Adipose tissue (tissue), 3 donors: ENCODE data around the gene SFMBT1. TPM values are rescaled to one million over a fixed set of nuclear protein-coding genes. Genes with fewer than 3 reads are reported as not detected.
"Not testable (repeated sequence)": the region's sequence is repeated elsewhere in the genome, so short reads cannot be mapped to it uniquely, and the experiment has no call there.

Experiments
- H3K27ac ChIP-seq: one replicate; pipeline ENCODE4 v1.5.1; 2013; ENCODE audit warnings: low read depth, low read length
- WGBS, 3 donors: extraction: QIAGEN DNeasy Blood & Tissue Kit; methylation state at CpG; one replicate each; pipeline ENCODE4 v1.1.7; 2013; 5-methylcytosine and 5-hydroxymethylcytosine counted together
- polyA plus RNA-seq, 3 donors: library from polyadenylated mRNA; stranded (reverse); fragments of 200-250 nt; gene quantifications; one replicate each; pipeline ENCODE4 v1.2.3, GENCODE V29; 2013
- donor health status: healthy with polysubstance abuse.
- donor health status: Bipolar disorder and iron deficiency.
- donor health status: healthy.

SFMBT1 gene
- polyA plus RNA-seq, 3 donors: 1.9 to 5.2 (median 3.1) TPM

DNA sequence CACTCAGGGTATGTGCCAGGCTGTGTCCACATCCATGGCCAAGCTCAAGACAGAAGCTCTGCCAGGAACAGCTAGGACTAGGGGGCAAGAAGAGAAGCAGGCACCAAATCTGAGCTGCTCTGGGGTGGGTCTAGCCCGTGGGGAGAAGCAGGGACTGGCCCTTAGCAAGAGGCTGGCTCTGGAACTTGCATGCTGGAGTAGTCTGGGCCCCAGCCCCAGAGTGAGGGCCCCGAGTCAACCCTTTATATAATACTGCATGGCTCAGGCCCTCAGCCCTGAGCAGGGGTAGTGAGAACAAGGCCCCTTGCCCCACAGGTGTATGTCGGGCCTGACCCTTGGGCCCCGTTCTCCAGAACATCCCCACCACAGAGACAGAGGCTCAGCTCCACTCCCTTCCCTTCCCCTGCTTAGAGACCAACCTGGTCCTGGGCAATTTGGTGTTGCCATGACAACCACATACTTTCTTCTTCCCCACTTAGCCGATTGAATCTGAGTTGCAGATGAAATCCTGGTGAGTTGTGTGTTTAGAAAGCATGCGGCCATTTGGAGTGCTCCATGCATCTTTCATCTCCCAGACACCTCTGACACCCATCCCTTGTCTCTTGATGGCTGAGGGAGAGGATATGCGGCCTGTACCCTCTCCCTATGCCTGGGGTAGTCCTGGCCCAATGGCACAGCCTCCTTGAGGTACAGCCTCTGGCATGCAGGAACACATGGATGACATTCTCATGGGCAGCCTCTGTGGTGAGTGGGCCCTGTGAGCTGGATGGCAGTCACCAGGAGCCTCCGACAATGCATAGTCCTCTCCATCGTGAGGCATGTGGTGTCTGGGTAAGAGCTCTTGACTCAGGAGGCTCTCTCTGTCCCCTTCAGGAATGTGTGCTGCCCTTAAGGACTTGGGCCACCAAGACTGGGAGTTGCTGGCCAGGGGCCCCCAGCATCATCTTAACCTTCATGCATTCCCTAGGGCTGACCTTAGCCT lies 29.2 kb upstream of the SFMBT1 start:
- no peak overlapping the region for H3K27ac ChIP-seq
- 81 to 86% (median 83%) methylated on average over 9 of the region's 9 CpGs for WGBS, 3 donors

DNA sequence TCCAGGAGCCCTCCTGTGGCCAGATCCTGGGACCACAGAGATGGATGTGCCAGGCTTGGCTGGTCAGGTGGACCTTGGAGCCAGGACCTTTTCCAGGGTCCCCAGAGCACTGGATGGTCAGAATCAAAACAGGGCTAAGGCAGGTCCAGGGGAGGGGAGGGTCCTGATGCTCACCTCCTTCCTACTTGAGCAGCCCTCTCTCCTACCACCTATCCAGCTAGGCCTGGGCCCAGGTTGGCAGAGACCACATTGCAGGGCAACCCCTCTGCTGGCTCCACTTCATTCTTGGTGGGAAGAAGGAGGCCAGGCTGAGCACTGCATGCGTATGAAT lies 28.5 kb upstream of the SFMBT1 start:
- 94 to 100% (median 97%) methylated on average over 1 of the region's 1 CpG for WGBS, 3 donors
- H3K27ac ChIP-seq: no peak overlapping the region

DNA sequence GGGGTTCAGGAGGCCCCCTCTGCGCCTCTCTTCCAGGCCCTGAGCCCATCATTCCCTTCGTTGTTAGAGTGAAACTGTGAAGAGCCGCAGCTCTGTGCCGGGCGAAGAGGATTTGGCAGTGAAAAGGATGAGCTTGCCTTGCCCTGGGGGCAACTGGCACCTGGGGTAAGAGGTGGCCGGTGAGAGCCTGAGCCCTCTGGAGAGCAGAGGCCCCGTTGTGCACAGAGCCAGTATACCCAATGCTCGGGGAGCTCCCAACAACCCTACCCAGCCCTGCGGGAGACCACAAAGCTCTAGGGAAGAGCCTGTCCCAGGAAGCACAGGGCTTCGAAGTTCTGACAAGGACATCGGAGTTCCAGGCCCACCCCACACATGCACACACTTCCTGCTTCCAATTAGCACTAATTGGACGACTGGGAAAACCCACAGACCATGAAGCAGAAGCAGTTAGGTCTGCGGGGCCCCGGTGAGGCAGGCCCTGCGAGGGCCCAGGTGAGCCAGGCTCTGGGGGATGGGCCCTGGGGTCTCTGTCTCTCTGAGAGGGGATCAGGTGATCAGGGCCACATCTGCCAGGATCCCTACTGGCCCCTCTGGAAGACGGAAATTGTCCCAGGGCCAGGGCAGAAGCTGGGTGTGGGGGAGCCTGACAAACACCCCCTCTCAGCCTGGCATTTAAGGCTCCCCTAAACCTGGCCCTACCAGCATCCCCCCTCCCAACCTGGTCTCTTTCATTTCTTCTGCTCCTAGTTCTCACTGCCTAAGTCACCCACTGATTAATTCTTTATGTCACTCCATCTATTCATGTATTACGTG lies 27.9 kb upstream of the SFMBT1 start:
- H3K27ac ChIP-seq: no peak overlapping the region
- WGBS, 3 donors: 70 to 71% (median 70%) methylated on average over 17 of the region's 17 CpGs

DNA sequence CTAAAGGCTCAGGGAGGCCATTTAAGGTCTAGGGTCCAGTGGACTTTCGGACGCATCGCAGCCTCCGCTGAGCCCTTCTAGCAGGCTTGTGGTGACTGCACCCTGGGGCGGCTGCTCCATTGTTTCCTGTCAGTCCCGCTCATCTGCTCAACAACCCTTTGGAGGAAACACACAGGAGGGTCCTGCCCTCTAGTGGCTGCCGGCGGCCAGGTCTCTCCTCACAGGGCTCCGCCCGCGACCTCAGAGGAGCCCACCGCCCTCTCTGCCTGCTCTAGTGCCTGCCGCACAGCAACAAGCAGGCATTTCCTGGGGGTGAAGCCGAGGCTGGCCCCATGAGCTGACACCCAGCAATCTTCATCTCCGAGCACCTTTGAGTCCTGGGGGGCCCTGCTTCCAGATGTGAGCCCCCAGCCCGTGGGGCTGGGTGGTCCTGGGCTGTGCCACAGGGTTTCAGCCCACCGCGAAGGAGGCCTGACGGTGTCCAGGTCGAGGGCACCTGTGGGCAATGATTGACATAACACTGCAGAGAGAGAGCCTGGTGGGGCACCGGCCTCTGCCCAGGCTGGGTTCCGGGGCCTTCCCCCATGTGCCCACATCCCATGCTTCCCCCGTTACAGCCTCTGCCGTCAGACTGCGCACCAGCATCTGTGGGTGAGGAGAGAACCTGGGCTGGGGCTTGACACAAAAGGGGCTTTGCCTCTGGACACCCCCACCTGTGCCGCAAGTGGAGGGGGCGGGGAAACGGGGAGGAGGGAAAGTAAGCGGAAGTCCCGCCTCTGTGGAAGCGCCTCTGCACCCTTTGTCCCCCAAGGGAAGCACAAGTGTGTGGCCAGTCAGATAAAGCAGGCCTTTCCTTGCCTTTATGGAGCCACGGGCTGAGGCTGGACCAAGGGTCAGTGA lies 27.0 kb upstream of the SFMBT1 start:
- 1 to 6% (median 3%) methylated on average over 32 of the region's 32 CpGs for WGBS, 3 donors

DNA sequence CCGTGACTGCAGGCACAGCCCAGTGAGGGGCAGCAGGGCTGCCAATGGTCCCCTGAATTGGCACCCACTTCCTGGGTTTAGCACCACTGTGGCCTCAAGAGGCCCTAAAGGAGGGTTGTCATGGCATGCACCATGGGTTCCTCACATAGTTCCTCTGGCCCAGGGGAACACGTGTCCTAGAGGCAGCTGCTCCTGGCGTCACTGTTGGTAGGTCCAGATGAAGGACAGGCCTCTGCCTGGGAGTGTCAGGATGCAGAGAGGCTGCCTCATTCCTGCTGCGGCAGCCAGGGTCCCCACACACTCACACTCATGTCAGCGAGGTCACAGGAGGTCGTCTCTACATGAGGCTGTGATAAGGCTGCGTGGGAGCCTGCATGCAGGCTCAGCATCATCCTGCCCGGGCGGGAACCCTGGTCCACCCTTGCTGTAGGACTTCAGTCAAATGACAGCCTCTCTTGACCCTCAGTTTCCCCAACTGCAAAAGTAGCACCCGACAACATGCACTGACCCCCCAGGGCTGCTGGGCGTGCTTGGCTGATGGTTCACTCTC lies 26.1 kb upstream of the SFMBT1 start:
- no peak overlapping the region for H3K27ac ChIP-seq
- 67 to 86% (median 83%) methylated on average over 11 of the region's 11 CpGs for WGBS, 3 donors

More for the DNA sequence above, 27.0 kb upstream of the SFMBT1 start:
- H3K27ac ChIP-seq: no peak overlapping the region

DNA sequence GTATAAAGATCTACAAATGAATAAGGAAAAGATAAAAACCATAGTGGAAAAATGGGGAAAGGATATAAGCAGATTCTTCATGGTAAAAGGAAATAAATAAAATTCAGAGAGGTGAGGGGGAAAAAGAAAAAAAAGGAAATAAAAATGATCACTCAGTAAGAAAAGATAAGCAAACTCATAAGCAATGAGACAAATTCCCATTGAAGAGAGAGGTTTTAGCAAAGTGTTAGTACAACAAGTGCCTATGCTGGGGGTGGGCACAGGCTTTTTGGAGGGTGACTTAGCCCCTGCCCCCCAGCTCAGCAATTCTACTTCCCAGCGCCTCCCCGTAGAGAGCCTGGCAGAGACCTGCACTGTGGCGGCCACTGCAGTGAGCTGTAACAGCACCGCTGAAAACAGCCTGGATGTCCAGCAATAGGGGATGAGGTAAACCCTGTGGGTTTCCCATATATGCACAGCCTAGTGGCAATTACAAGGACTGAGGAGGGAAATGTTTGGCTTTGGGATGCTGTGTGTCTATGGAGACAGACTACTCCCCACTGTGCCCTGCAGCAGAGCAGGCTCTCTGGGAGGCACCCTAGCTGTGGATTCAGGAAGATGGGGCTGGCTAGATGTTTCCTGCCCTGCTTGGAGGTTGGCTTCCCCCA lies 23.7 kb upstream of the SFMBT1 start:
- 68 to 87% (median 71%) methylated on average over 4 of the region's 4 CpGs for WGBS, 3 donors
- no peak overlapping the region for H3K27ac ChIP-seq

DNA sequence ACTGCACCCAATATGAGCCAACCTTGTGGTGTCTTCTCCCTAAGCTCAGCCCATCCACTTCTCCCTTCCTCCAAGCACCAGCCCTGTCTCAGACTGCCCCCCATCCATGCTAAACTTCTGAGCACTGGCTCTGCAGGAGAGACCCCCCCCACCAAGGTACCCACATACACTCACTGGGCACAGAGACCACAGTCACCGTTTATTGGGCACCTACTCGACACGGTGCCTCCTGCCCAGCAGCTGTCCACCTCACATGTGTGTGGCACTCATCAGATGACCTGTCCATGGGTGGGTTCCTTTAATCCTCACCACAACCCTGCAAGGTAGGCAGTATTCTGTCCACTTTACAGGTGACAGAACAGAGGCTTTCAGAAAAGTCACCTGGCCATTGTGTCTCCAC lies 22.3 kb upstream of the SFMBT1 start:
- 87 to 93% (median 88%) methylated on average over 3 of the region's 3 CpGs for WGBS, 3 donors

DNA sequence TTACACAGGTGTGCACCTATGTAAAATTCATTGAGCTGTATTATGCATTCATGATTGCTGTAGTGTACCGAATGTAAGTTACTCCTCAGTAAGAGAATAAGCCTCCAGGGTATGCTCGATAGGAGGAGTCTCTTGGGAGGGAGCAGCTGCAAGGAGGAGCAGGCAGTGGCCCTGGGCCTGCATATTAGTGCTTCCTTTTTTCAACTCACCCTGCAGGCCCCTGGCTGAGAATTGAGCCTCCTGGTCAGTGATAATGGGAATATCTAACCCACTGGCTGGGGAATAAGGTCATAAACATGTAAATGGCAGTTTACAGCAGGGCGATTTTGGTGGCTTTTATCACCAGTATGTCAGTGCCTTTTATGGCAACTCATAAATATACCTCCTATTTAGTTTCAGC lies 21.7 kb upstream of the SFMBT1 start:
- no peak overlapping the region for H3K27ac ChIP-seq
- WGBS, 3 donors: 68 to 82% (median 68%) methylated on average over 3 of the region's 3 CpGs

More for the DNA sequence above, 22.3 kb upstream of the SFMBT1 start:
- no peak overlapping the region for H3K27ac ChIP-seq

DNA sequence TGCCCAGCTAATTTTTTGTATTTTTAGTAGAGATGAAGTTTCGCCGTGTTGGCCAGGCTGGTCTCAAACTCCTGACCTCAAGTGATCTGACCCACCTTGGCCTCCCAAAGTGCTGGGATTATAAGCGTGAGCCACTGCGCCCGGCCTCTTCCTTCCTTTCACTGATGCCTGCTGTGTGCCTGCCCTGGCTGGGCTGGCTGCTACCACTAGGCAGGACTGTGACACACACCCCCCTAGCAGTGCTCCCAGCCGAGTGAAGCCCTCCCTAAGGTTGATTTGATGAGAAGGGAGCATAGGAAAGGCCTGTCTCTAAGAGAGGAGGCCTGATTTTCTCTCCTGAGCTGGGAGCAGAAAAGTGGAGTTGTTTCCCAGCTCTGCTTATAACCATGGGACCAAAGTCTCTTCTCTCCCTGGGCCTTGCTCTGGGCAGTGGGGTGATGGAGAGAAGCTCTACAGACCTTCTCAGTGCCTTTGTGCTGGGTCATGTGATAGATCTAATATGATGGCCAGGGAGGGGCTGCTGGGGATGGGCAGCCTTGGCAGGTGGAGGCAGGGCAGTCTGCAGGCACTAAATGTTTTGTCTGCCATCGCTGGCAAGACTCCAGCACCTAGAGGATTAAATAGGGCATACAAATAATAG lies 20.1 kb upstream of the SFMBT1 start:
- 86 to 89% (median 88%) methylated on average over 7 of the region's 7 CpGs for WGBS, 3 donors
- H3K27ac ChIP-seq: no peak overlapping the region

DNA sequence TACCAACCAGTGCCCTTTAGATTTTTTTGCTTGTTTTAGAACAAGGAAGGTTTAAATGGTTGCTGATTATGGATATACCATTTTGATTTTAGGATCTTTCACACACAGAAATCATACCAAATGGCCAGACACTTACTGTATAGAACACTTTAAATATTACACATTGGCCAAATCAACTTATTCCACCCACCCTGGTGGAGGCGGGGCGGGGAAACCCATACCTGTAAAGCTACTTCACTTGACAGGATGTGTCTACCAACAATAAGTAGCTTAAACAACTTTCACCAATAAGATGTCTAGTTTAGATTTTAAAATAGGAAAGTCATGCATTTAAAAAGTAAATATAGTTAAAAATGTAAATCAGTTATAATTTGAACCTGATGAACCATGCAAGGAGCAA lies 17.0 kb upstream of the SFMBT1 start:
- H3K27ac ChIP-seq: no peak overlapping the region
- 93 to 95% (median 95%) methylated on average over 2 of the region's 2 CpGs for WGBS, 3 donors

DNA sequence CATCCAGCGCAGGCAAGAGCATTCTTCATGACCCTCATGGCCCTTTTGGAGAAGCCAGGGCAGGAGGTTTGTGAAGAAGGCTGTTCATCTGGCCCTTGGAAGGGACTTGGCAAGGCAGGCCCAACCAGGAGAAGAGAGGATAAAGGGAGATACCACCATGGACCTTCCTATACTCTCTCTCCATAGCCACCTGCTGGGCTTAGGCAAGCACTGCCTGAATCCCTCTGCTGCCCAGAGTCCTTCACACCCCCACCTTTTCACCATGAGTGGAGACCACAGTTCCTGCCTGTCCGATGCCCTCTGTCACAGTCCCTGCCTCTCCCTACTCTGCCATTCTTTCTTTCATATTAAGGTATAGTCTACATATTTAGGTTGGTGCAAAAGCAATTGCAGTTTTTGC lies 10.6 kb upstream of the SFMBT1 start:
- 86 to 98% (median 97%) methylated on average over 2 of the region's 2 CpGs for WGBS, 3 donors
- no peak overlapping the region for H3K27ac ChIP-seq

DNA sequence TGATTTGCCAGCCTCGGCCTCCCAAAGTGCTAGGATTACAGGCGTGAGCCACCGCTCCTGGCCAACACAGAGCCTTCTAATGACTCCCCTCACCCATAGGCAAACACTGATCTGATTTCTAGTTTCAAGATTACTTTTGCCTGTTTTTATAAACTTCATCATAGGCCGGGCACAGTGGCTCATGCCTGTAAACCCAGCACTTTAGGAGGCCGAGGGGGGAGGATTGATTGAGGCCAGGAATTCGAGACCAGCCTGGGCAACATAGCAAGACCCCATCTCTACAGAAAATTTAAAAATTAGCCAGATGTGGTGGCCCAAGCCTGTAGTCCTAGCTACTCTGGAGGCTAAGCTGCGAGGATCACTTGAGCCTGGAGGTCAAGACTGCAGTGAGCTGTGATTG lies 8.4 kb upstream of the SFMBT1 start:
- WGBS, 3 donors: 79 to 82% (median 81%) methylated on average over 7 of the region's 7 CpGs
- not testable (repeated sequence) for H3K27ac ChIP-seq

DNA sequence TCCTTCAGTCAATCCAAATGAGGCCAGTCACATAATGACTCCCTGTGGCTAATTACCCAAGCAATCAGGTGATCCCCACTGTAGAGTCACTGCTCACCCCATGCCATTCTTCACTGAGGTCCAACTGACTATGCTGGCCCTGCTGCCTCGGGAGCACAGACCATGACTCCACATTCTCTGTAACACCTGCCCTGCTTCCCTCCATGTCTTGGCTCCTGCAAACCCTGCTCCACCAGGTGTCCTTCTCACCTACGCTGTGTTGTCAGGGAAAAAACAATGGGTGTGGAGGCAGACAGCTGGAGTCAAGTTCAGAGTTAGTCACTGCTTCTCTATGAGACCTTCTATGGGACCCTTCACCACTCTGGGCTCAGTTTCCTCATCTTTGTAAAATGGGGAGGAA lies 6.1 kb upstream of the SFMBT1 start:
- H3K27ac ChIP-seq: no peak overlapping the region
- 41 to 93% (median 79%) methylated on average over 2 of the region's 2 CpGs for WGBS, 3 donors

DNA sequence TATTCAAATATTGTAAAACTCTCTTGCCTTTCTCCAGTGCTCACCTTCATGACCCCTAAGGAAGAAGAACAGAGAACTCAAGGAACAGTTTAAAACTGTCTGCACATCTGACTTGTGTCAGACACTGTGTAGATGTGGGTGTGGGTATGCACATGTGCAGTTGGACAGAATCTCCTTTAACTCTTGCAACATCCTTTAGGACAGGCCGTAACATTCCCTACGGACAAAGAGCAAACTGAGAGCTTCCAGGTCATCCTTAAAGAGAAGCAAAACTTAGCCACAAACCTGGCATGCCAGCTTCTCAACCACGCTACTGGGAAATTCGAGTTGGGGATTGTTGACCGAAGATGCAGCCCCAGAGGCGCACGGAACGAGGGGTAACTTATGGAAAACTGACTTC lies 4.1 kb upstream of the SFMBT1 start:
- no peak overlapping the region for H3K27ac ChIP-seq
- 83 to 91% (median 87%) methylated on average over 8 of the region's 8 CpGs for whole genome bisulfite sequencing, 3 donors

DNA sequence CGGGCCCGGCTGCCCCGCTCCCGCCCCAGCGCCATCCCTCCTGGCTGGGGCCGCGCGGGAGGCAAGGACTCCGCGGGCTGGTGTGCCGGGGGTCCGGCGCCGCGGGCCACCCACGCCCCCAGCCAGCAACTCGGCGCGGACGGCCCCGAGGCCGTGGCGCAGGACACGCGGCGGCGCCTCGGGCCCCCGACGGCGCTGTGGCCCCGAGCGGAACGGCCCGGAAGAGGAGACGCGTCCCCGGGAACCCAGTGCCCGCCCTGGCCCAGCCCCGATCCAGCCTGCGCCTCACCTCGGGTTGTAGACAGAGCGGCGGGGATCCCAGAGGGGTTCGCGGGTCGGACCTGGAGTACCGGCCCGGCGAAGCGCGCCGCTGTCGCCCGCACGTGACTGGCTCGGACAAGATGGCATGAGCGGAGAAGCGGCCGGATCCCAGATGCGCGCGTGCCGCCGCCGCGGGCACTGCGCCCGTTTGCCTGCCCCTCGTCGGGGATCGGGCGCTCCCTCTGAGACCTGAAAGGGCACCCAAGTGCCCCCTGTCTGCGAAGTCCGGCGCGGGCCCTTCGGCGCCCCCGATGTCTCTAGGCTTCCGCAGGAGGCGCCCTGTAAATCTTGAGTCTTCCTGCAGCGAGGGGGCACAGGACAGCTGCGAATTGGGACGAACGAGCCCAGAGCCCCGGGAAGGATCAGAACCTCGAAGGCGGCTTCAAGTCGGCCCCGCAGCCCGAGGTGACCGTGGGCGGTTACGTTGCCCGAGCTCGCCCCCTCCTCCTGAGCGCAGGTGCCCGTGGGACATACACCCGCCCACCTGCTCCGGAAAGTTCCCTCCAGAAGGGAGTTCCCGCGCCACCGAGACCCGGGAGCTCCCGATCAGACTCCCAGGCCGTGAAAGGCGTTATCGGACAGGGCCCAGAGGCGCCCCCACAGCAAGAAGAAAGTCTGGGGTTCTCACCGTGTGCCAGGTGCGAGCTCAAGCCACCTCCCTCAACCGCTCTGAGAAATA lies 598 bp upstream of the SFMBT1 start:
- no peak overlapping the region for H3K27ac ChIP-seq
- 4 to 5% (median 5%) methylated on average over 74 to 113 of the region's 113 CpGs for WGBS, 3 donors
